H1 (cell line): ENCODE results near the gene OTUD5. TPM values are rescaled to one million over a fixed set of nuclear protein-coding genes. Genes with fewer than 3 reads are reported as not detected.

Experiments used
- ASH2L ChIP-seq: fragments of 200-600, 300-600 bp; sonication (generic); IDR thresholded peaks from one replicate; pipeline ENCODE4 v1.7.1; 2017; ENCODE audit warnings: low read length
- CREB1 ChIP-seq: IDR thresholded peaks from 2 replicates; pipeline ENCODE4 v1.6.1; 2012; ENCODE audit warnings: inconsistent platforms
- CTCF ChIP-seq, 3 experiments: IDR thresholded peaks; 1 replicate in 2 of 3; 2 replicates in 1 of 3; pipeline versions ENCODE4 v1.5.1 to v1.6.1; 2011; ENCODE audit warnings: low read length in 3 of 3, mild to moderate bottlenecking in 3 of 3, inconsistent platforms in 2 of 3, low read depth in 1 of 3, moderate library complexity in 1 of 3; ENCODE audit not compliant: insufficient read depth in 1 of 3; ENCODE audit errors: control extremely low read depth in 1 of 3
- E2F6 ChIP-seq: IDR thresholded peaks from 2 replicates; pipeline ENCODE4 v1.6.1; 2012; ENCODE audit warnings: inconsistent platforms
- EGR1 ChIP-seq: IDR thresholded peaks from 2 replicates; pipeline ENCODE4 v1.6.1; 2011; ENCODE audit warnings: low read depth, low read length, borderline replicate concordance
- EP300 ChIP-seq, 2 experiments: IDR thresholded peaks; 1 replicate in 1 of 2; 2 replicates in 1 of 2; pipeline ENCODE4 v1.6.1; 2011 to 2012; ENCODE audit warnings: low read depth in 2 of 2, low read length in 2 of 2, mild to moderate bottlenecking in 2 of 2, borderline replicate concordance in 1 of 2, inconsistent platforms in 1 of 2, moderate library complexity in 1 of 2
- JUN ChIP-seq: IDR thresholded peaks from 2 replicates; pipeline ENCODE4 v1.6.1; 2011; ENCODE audit warnings: low read depth, mild to moderate bottlenecking, improper control_type of control experiment, low read length
- MAX ChIP-seq: IDR thresholded peaks from 2 replicates; pipeline ENCODE4 v1.6.1; 2012; ENCODE audit warnings: inconsistent platforms
- PHF8 ChIP-seq: fragments of 200-600 bp; sonication (generic); conservative IDR thresholded peaks from 2 replicates; pipeline ENCODE4 v1.7.1; 2012; ENCODE audit warnings: low read depth, mild to moderate bottlenecking, inconsistent platforms, low read length, moderate library complexity
- POLR2A ChIP-seq, 2 experiments: IDR thresholded peaks; 1 replicate in 1 of 2; 2 replicates in 1 of 2; pipeline ENCODE4 v1.6.1; 2011; ENCODE audit warnings: low read depth in 2 of 2, low read length in 2 of 2, mild to moderate bottlenecking in 2 of 2; ENCODE audit errors: control extremely low read depth in 1 of 2
- RBBP5 ChIP-seq: IDR thresholded peaks from 2 replicates; pipeline ENCODE4 v1.7.1; 2012; ENCODE audit warnings: low read depth, mild to moderate bottlenecking, inconsistent platforms, low read length, moderate library complexity, borderline replicate concordance
- SAP30 ChIP-seq: fragments of 300-600 bp; sonication (generic); IDR thresholded peaks from 2 replicates; pipeline ENCODE4 v1.7.1; 2012; ENCODE audit warnings: low read length, moderate library complexity, mild to moderate bottlenecking, inconsistent platforms; ENCODE audit not compliant: insufficient read depth, insufficient replicate concordance
- SIN3A ChIP-seq, 2 experiments: IDR thresholded peaks in 1 of 2; conservative IDR thresholded peaks in 1 of 2; 2 replicates each; pipeline ENCODE4 v1.6.1; 2011 to 2012; ENCODE audit warnings: low read length in 2 of 2, improper control_type of control experiment in 1 of 2, low read depth in 1 of 2, mild to moderate bottlenecking in 1 of 2
- SP1 ChIP-seq: IDR thresholded peaks from 2 replicates; pipeline ENCODE4 v1.6.1; 2011; ENCODE audit warnings: low read depth, low read length
- SP2 ChIP-seq: IDR thresholded peaks from 2 replicates; pipeline ENCODE4 v1.6.1; 2012; ENCODE audit warnings: mild to moderate bottlenecking, low read length, inconsistent platforms
- TAF7 ChIP-seq: optimal IDR thresholded peaks from 2 replicates; pipeline ENCODE3; 2011; ENCODE audit warnings: low read depth, mild to moderate bottlenecking, inconsistent platforms, low read length, moderate library complexity, borderline replicate concordance
- TCF12 ChIP-seq: IDR thresholded peaks from 2 replicates; pipeline ENCODE4 v1.6.1; 2011; ENCODE audit warnings: low read depth, mild to moderate bottlenecking, low read length
- USF2 ChIP-seq: IDR thresholded peaks from 2 replicates; pipeline ENCODE4 v1.6.1; 2011; ENCODE audit warnings: low read length, improper control_type of control experiment
- YY1 ChIP-seq: IDR thresholded peaks from 2 replicates; pipeline ENCODE4 v1.6.1; 2011; ENCODE audit warnings: low read depth, mild to moderate bottlenecking, low read length
- polyA plus RNA-seq, 7 experiments: library from polyadenylated mRNA; depleted of rRNA in 3 of 7; stranded (reverse) in 5 of 7; unstranded in 2 of 7; fragments of >200 nt in 5 of 7; fragments of 200-250 nt in 2 of 7; gene quantifications; 1 replicate in 5 of 7; 2 replicates in 1 of 7; 4 replicates in 1 of 7; pipeline versions ENCODE4 v1.2.1 to v1.2.3, GENCODE V29; 2011 to 2013; ENCODE audit warnings: missing spikeins in 2 of 7, mixed read lengths in 2 of 7
- total RNA-seq: library from RNA; stranded (reverse); fragmentation: NEBNext Ultra II Directional; extraction: Animal tissue kit (Norgen Biotek cat#: 25700); gene quantifications from 2 replicates; pipeline ENCODE4 v1.2.1, GENCODE V29; 2021

Gene OTUD5
- total and polyA plus RNA-seq, 2 of the 8 experiments (the other 6 are each of a cell fraction or from before 2014, with no cell fraction given): 46.3 to 53.5 TPM

- TF ChIP-seq SP2 (no peak), MAX (peak; percentile 42; the same call in 1 of the 2 replicates), EGR1 (peak; percentile 23; the same call in 1 of the 2 replicates), POLR2A (IDR thresholded peaks at IDR 0.05; ENCODE audit: control extremely low read depth in 1 of 2, low read depth in 2 of 2, low read length in 2 of 2) (peak in 1 of 2 experiments; percentile 67; a peak in 1 of 3 replicates), RBBP5 (no peak), TAF7 (peak; percentile 11), CTCF (IDR thresholded peaks at IDR 0.05; ENCODE audit: control extremely low read depth in 1 of 3, insufficient read depth in 1 of 3, low read depth in 1 of 3, low read length in 3 of 3) (no peak), EP300 (IDR thresholded peaks at IDR 0.05; ENCODE audit: borderline replicate concordance in 1 of 2, low read depth in 2 of 2, low read length in 2 of 2) (peak in 1 of 2 experiments; percentile 98; a peak in 2 of 3 replicates), TCF12 (0 out of 2 replicates have a peak, but pooled peaks have one; percentile 23), YY1 (no peak), USF2 (no peak), SIN3A (conservative IDR thresholded peaks at IDR 0.05 in 1 of 2, IDR thresholded peaks at IDR 0.05 in 1 of 2; ENCODE audit: low read depth in 1 of 2, low read length in 2 of 2) (0 out of 4 replicates have a peak, but pooled peaks of 1 of the 2 experiments have one; percentile 34), ASH2L (no peak), JUN (no peak), E2F6 (no peak), SP1 (peak; percentile 54), CREB1 (peak; percentile 62; the same call in 1 of the 2 replicates), PHF8 (peak; percentile 71), SAP30 (no peak)
Observed at GRCh38 chrX:48897625-48898306, 59.6 kb downstream of the OTUD5 start, which contains the start of the genes PQBP1 and TIMM17B (continued).
